GM19023 (cell line): ENCODE results near the gene CCNF.
A peak's percentile ranks its signal among the peaks of the same experiment; 100 is the strongest.
"Not testable (repeated sequence)": the region's sequence is repeated elsewhere in the genome, so short reads cannot be mapped to it uniquely, and the experiment has no call there.

Source experiments
- ATAC-seq: cut with Tn5 transposase; IDR thresholded peaks from one replicate; pipeline ENCODE4 v1.9.1; 2021; ENCODE audit warnings: mild to moderate bottlenecking, moderate library complexity; ENCODE audit not compliant: unreplicated experiment

CCNF gene

DNA sequence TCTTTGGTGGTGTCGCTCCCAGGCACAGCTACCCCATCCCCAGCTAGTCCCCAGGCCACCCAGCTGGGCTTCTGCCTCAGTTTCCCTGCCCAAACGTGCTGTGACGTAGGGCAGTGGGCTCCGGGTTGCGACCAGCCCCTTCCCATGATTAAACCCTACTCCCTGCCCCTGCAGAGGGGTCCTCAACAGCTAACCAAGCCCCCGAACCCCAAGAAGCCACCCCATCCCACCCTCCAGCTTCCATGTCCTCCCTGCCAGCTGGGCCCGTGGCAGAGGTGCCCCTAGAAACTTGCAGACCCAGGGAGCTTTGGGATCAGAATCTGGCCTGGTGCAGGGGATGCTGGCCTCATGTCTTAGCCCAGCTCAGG lies 41.0 kb downstream of the CCNF start:
- ATAC-seq: no peak

DNA sequence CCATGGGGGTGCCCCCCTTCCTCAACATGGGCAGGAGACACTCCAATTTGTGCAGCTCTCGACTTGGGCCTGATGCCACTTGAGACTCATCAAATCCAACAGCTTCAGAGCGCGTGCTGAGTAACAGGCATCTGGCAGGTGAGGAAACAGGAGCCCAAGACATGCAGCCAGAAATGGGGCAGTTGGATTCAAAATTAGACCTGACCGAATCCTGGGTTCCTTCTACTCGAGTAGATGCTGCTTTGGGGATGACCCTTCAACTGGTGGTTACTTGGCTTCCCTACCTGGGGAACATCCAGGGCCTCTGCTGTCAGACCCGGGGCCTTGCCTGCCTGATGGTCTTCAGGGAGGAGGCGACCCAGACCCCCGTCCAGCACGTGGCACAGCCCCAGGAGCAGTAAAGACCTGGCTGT lies 41.4 kb downstream of the CCNF start:
- no peak for ATAC-seq

DNA sequence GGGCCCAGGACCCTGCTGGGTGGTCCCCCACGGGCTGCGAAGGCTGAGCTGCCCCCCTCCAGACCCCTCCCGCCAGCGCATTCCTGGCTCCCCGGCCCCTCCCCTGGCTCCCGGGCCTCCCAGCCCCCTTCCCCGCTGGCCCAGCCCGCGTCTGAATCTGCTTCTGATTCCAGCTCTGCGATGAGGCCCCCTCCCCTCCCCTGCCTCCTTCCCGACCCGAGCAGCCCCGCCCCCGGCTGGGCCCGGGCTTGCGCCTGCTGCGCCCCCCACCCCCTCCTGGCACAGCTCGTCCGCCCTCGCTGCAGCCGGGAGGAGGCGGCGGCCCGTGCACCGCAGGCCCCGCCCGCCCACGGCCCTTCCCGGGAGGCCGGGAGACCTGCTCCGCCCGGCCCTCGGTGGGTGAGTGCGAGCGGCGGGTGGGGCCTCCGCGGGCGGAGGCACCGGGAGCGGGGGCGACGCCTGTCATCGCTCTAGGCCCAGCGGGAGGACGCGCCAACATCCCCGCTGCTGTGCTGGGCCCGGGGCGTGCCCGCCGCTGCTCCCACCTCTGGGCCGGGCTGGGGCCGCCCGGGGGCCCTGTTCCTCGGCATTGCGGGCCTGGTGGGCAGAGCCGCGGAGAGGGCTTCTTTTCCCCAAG lies 41.9 kb downstream of the CCNF start, which contains the start of gene NTN3:
NTN3 (plus strand) TSS at position 282 of the 637 bp plus-strand sequence. CDS start 405 bp downstream, outside the sequence.
- ATAC-seq: no peak

DNA sequence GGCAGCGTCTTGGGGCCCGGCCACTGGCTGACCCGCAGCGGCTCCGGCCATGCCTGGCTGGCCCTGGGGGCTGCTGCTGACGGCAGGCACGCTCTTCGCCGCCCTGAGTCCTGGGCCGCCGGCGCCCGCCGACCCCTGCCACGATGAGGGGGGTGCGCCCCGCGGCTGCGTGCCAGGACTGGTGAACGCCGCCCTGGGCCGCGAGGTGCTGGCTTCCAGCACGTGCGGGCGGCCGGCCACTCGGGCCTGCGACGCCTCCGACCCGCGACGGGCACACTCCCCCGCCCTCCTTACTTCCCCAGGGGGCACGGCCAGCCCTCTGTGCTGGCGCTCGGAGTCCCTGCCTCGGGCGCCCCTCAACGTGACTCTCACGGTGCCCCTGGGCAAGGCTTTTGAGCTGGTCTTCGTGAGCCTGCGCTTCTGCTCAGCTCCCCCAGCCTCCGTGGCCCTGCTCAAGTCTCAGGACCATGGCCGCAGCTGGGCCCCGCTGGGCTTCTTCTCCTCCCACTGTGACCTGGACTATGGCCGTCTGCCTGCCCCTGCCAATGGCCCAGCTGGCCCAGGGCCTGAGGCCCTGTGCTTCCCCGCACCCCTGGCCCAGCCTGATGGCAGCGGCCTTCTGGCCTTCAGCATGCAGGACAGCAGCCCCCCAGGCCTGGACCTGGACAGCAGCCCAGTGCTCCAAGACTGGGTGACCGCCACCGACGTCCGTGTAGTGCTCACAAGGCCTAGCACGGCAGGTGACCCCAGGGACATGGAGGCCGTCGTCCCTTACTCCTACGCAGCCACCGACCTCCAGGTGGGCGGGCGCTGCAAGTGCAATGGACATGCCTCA lies 42.6 kb downstream of the CCNF start:
- ATAC-seq: no peak

DNA sequence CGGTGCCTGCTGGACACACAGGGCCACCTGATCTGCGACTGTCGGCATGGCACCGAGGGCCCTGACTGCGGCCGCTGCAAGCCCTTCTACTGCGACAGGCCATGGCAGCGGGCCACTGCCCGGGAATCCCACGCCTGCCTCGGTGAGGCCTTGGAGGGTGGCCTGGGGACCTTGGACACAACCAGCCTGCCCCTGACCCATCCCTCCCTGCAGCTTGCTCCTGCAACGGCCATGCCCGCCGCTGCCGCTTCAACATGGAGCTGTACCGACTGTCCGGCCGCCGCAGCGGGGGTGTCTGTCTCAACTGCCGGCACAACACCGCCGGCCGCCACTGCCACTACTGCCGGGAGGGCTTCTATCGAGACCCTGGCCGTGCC lies 43.2 kb downstream of the CCNF start:
- ATAC-seq: no peak

DNA sequence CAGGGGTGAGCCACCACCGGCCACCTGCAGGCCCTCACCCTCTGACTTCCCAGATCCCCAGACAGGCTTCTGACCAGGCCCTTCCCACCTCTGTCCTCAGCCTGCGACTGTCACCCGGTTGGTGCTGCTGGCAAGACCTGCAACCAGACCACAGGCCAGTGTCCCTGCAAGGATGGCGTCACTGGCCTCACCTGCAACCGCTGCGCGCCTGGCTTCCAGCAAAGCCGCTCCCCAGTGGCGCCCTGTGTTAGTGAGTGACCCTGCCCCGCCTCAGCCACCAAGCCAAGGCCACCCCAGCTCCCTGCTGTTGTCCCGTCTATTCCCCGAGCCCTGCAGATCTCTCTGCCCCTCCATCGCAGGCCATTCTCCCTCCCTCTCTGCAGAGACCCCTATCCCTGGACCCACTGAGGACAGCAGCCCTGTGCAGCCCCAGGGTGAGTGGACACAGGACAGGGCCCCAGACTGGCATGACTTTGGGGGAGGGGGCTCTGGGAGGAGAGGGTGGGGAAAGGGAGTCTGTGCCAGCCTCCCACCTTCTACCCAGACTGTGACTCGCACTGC lies 43.7 kb downstream of the CCNF start:
- ATAC-seq: no peak

DNA sequence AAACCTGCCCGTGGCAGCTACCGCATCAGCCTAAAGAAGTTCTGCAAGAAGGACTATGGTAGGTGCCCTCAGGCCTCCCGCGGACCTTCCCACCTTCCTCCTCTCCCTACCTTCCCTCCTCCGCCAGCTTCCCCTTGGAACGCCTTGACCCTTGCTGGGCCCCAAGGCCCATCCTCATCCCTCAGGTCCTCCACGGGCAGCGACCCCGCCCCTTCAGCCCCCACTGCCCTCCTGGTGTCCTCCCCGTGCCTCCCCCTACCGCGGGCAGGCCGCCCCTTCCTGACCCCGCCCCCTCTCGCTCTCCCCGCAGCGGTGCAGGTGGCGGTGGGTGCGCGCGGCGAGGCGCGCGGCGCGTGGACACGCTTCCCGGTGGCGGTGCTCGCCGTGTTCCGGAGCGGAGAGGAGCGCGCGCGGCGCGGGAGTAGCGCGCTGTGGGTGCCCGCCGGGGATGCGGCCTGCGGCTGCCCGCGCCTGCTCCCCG lies 44.2 kb downstream of the CCNF start:
- ATAC-seq: no peak

DNA sequence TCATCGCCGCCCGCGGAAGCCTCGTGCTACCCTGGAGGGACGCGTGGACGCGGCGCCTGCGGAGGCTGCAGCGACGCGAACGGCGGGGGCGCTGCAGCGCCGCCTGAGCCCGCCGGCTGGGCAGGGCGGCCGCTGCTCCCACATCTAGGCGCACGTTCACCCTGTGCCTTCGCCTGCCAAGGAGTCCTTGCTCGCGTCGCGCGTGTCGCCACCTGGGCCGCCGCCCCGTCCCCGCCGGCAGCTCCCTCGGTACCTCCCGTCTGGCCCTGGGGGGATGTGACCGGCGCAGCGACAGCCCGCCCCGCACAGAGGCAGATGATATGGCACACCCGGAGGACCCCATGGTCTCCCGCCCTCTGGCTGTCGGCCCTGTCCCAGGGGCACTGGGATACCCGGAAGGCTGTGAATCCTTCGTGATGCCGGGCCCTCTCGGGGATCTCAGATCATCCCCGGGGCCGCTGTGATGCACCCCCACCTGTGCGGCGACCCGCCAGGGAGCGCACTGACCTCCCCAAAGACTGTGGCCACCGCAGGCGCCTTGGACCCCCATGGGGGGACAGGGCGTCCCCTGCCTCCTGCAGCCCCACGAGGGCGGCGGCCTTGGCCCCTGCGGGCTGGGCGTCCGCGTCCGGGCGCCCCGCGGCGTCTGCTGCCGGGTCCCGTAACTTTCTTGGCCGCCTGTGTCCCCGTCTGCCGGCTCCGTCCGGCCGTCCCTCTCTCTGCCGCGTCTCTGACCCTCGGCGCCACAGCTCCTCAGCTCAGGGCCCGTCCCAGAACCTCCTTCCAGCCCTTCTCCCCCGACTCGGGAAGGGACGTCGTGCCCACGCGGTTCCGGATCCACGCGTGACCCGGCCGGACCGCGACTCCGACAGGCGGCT lies 45.0 kb downstream of the CCNF start:
- no peak for ATAC-seq

DNA sequence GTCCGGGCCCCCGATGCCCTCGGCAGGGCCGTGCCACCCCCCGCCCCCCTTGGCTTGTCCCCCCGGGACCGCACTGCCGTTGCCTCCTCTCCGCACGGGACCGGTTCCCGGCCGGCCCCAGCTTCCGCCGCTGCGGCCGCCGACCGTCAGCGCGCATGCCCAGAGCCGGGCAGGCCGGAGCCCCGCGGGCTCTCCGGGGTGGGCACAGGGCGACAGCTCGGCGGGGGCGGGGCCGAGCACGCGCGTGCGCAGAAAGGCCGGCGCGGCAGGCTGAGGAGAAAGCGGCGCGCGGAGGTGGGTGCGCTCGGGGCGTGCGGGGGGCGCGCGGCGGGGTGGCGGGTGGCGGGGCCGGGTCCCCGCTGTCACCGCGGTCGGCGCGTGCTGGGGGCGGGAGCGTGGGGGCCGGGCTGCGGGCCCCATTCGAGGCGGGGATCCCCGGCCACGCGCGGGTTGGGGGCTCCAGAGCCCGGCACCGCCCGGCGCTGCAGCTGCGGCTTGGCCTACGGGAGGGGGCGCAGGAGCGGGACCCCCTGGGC lies 45.7 kb downstream of the CCNF start, which contains the start of gene TBC1D24:
TBC1D24 (plus strand) TSS at position 251 of the 536 bp plus-strand sequence. CDS start 21,022 bp downstream, outside the sequence.
- ATAC-seq: peak; percentile 65

DNA sequence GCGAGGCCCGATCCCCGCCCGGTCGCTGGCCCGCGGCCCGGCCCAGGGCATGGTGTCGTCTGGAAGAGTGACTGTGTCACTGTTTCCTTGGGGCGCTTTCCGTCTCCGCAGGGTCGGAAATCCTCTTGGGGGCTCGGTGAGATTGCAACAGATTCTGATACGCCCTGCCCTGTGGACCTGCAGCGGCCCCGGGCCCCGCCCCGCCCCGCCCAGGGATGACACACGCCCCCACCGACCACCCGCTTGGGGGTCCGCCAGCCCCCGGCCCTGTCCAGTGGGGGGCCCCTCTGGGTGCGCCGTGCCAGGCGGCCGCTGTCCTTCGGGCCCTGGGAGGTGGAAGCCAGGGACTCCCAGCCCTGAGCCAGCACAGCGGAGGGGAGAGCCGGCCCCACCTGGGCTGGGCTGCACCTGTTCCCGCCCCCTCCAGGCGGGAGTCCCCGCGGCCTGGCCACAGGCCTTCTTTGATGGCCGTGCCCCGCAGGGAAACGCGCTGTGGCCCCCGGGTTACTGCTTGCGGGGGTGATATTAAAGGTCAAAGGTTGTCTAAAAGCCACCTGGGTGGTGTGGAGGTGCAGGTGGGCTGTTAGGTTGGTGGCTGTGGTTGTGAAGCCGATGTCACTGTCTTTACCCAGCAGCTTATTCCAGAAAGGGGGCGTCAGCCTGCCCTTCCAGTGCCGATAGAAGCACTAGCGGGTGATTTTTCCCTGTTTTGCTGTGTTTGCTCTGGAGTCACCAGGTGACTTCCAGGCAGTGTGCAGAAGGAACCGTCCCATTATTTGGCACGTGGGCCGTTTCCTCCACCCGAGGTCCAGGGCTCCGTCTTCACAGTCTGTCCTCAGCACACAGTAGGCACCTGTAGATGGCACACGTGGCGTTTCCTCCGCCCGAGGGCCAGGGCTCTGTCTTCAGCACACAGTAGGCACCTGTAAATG lies 46.4 kb downstream of the CCNF start:
- ATAC-seq: peak; percentile 5

DNA sequence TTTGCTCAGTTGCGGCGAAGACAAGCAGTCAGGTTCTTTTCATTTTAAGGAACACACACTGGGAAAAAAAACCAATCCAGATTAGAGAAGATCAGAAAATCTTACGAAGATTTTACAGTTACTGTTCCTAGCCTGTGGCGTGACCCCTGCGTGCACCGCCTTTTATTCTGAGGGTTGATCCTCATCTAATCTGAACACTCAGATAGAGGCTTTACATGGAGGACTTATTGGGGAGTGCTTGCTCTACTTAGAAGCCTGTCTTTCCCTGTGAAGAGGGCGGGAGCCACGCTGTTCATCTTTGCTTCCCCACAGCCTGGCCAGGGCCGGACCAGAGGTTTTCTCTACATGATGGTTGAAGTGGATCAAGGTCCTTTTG lies 47.1 kb downstream of the CCNF start:
- no peak for ATAC-seq

DNA sequence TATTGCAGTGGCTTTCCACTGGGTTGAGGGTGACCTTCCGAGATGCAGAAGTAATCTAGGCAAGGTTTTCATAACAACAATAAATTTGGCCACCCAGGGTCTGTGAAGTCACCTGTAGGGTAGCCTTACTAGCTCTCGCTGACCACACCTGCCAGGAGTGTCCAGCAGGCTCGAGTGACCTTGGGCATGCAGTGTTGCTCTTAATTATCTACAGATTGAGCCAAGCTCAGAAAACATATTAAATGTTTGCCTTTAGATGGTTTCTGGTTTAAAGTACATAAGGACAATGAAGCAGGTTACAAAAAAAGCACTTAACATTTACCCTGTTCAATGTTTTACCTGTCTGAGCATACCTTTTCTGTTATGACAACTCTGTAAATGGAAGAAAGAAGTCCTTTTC lies 47.5 kb downstream of the CCNF start:
- no peak for ATAC-seq

DNA sequence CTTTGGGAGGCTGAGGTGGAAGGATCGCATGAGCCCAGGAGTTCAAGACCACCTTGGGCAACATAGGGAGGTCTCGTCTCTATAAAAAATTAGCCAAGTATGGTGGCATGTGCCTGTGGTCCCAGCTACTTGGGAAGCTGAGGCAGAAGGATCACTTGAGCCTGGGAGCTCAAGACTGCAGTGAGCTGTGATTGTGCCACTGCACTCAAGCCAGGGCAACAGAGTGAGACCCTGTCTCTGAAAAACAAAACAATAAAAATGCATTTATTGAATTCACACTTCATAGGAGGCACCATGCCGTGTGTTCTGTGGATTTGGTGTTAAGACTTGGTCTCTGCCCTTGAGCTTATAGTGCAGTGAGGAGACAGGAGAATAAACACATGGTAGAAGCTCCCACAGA lies 48.1 kb downstream of the CCNF start:
- no peak for ATAC-seq

DNA sequence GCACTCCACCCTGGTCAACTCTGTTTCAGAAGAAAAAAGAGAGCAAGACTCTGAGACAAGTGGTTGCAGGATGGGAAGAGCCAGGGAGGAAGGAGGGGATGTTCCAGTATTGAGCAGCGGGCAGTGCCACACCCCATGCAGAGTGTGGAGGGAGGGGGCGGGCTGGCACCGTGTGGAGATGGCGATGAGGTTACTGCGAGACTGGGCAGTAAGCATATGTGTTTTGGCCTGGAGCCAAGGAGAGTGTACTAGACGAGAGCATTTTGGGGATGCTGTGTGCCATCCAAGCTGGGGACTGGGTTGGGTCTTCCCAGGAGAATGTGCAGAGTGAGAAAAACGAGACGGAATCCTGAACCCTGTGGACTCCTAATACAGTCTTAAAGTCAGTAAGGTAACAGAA lies 49.0 kb downstream of the CCNF start:
- ATAC-seq: no peak

DNA sequence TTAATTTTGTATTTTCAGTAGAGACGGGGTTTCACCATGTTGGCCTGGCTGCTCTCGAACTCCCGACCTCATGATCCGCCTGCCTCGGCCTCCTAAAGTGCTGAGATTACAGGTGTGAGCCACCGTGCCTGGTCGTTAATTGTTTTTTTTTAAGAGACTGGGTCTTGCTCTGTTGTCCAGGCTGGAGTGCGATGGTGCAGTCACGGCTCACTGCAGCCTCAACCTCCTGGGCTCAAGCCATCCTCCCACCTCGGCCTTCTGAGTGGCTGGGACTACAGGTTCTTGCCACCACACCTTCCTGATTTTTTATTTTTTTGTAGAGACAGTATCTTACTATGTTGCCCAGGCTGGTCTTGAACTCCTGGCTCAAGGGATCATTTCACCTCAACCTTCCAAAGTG lies 50.7 kb downstream of the CCNF start:
- not testable (repeated sequence) for ATAC-seq

DNA sequence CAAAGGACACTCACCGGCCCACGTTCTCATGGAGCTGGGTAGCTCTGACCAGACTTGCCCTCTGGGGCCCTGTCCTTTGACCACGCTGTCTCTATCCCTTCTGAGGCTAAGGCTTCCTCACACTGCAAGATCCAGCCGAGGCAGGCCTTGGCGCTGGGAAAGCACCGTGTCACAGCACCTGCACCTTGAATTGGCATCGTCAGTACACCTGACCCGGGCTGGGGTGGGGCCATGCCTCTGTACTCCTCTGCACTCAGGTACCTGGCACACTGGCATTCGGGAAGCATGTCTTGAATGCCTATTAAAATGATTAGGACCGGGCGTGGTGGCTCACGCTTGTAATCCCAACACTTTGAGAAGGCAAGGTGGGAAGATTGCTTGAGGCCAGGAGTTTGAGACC lies 51.7 kb downstream of the CCNF start:
- no peak for ATAC-seq

DNA sequence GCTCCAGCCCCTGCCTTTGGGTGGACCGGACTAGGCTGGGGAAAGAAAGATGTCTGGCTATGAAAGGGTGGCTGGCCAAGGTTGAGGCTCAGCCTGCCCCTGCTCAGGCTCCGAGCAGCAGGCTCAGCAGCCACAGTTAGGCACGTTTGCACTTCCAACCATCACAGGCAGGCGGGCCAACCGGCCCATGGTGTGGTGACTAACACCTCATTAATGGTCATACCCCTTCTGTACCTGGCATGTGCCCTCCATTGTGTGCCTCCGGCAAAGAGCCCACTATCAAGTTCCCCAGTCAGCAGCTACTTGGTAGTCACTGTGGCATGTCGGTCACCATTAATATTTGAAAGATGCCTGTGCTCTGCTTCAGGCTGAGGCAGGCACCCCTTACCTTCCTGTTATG lies 52.4 kb downstream of the CCNF start:
- no peak for ATAC-seq

DNA sequence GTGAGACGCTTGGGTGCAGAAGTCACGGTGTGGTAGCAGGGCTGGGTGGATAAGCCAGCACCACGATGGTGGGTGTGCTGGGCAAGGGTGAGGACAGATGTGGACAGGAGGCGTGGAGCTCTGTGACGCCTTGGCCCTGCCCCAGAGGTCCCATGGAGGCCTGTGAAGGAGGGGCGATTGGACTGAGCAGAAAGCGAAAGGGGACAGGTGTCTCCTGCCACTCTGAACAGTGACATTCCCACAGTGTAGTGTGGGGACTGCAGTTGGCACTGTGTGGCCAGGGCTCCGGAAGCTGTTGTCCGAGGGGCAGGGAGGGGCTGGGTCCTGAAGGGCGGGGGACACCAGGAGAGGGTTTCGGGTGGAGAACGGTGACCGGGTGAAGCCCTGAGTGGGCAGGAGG lies 53.0 kb downstream of the CCNF start:
- no peak for ATAC-seq

DNA sequence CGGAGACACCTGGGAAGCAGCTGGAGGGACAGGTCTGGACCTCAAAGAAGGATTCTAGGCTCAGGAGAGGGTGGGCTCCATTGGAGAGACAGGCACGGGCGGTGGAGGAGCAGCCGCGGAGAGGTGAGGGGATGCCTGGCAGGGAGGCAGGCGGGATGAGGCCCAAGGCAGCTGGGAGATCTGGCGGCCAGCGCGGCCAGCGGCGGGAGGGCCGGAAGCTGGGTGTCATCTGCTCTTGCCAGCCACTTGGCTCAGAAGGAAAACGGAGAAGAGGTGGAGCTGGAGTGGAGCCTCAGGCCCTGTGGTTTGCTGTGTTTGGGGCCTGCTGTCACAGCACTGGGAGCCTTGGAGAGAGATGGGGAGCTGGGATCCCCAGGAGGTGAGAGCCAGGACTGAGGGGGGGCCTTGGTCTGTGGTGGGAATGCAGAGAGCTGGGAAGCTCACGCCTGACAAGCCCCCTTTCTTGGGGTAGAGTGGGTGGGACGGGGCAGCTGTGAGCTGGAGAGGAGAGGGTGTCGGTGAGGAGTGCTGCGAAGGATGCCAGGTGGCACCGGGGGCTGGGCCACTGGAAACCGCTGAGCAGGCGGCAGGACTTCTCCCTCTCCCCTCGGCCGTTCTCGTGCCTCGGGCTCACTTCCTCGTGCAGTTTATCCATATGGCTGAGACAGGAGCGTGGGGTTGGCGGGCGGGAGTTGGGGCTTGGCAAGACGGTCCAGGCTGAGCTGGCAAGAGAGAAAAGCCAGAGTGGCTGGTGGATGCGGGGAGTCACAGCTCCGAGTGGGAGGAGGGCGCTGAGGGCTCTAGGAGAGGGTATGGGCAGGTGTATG lies 53.7 kb downstream of the CCNF start:
- no peak for ATAC-seq
